Activated T-helper 9 cell treated with anti-CD3 and anti-CD28 coated beads, Interleukin-2, amount 50 U/mL, for 16 hours (primary cell): ENCODE results near the gene WRAP73.

Experiments
- DNase-seq: peaks from one replicate; pipeline ENCODE4 v3.0.0-alpha.2; 2020; ENCODE audit warnings: low read depth

WRAP73 gene

DNA sequence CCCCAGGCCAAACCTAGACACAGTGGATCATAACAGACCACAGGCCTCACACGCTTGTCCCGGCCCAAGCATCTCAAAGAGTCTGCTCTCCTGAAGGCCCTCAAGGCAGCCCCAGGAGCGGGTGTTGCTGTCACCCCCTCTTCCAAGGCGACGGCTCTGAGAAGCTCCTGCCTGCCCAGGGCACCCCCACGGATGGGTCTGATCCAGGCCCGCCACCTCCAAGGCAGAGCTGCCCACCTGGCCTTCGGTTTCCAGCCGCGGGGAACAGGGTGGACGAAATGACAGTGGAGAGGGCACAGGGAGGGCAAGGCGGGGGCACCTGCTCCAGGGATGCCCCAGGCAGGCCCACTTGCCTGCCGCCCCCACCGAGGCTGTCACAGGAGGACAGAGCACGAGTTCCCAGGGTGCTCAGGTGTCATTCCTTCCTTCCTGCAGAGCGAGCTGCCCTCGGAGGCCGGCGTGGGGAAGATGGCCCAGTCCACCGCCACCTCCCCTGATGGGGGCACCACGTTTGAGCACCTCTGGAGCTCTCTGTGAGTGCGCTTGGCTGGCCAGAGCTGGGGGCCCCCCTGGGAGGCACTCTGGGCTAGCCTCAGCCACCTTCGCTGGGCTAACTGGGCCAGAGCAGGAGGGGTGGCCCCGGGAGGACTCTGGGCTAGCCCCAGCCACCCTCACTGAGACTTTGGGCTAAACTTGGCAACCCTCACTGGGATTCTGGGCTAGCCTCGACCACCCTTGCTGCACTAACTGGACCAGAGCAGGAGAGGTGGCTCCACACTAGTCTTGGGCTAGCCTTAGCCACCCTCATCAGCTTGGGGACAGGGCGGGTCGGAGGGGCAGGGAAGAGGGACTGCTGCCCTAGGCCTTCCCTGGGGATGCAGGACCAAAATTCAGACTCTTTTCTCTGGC, 32.2 kb upstream of the WRAP73 start:
- no peak for DNase-seq

DNA sequence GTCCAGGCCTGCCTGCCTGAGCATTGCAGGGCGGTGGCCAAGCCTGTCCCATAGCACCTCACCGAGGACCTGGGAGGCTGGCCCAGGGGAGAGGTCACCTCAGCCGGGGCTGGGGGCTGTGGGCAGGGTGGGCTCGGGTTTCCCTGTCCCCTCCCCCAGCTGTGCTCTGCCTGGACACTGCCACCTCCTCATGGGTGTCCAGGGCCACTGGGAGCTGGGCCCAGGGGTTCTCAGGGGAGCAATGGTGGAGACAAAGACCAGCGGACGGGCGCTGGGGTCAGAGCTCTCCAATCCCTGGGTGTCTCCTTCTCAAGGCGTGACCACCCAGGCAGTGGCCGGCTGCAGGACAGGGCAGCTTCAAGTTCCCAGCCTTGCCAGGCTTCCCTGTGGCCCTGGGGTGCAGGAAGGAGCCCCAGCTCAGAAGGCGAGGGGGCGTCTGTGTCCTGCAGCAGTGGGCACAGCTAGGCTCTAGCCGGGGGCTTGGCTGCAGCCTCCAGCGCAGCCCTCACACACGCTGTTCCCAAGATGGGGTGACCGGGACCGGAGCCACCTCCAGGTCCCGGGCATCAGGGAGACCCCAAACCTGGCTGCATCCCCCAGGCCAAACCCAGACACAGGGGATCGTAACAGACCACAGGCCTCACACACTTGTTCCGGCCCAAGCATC, 31.5 kb upstream of the WRAP73 start:
- no peak for DNase-seq

DNA sequence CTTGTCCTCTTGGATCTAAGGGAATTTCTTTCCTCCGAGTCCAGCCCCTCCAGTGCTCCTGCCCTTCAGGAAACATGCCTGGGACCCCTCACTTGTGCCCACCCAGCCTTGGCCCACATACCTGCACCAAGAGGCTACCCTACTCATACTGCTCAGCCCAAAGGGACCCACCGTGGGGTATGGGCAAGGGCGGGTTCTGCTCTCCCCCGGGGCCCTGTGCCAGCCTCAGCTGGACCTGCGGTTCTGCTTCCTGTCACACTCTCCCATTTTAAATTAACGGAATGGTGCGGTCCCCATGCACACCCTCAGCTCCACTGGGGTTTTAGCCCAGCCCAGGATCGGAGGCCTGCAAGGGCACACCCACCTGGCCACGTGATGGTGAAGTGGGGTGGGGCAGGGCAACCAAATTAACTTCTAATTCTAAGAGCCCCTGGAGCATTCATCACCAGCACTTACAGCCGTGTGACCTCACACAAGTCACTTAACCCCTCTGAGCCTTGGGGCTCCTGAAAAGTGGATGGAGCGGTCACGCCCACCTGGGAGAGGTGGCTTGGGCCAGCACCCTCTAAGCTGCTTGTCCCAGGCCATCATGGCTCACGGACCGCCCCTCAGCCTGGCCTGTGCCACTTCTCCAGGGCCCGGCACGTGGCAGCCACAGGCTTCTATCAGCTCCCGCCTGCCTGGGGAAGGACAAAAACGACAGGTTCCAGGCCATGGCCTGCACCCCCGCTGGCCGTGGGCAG, 30.8 kb upstream of the WRAP73 start:
- DNase-seq = no peak

DNA sequence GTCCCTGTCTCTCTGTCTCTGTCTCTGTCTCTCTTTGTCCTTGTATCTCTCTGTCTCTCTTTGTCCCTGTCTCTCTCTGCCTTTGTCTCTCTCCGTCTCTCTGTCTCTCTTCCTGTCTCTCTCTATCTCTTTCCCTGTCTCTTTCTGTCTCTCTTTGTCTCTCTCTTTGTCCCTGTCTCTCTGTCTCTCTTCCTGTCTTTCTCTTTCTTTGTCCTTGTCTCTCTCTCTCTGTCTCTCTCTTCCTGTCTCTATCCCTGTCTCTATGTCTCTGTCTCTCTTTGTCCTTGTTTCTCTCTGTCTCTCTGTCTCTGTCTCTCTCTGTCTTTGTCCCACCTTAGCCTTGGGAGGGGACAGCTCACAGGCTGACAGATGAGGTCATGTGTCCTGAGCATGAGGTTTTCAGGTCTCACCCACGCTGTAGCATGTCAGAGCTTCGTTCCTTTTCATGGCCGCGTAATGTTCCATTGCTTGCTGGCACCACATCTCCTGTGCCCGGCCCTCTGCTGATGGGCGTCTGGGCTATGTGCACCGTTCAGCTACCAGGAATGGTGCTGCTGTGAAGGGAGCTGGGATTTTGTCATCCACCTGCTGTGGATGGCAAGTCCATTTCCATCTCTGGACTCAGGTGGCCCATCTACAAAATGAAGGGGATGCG, 30.0 kb upstream of the WRAP73 start:
- no peak for DNase-seq

DNA sequence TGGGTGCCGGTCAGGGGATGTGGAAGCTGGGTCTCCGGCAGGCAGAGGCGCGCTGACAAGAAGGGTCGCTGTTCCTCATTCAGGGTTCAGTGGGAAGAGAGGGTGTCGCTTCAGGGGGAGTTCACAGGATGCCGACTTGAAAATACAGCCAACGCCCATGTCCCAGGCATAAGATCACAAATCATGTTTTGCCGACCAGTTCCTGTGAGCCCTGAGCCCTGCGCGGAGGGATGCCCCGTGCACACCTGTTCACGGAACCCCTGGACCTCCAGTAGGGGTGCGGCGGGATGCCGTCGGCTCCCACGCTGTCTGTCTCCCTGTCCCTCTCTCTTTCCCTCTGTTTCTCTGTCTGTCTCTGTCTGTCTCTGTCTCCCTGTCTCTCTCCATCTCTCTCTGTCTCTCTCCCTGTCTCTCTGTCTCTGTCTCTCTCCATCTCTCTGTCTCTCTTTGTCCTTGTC, 29.2 kb upstream of the WRAP73 start:
- DNase-seq = no peak

GRCh38 chr1:3678361-3679097, 28.6 kb upstream of the WRAP73 start:
- no peak for DNase-seq

- no peak for DNase-seq
These were observed 27.6 kb upstream of the WRAP73 start for GRCh38 chr1:3677484-3677883.

GRCh38 chr1:3676581-3677470, 26.9 kb upstream of the WRAP73 start:
- DNase-seq = no peak

DNA sequence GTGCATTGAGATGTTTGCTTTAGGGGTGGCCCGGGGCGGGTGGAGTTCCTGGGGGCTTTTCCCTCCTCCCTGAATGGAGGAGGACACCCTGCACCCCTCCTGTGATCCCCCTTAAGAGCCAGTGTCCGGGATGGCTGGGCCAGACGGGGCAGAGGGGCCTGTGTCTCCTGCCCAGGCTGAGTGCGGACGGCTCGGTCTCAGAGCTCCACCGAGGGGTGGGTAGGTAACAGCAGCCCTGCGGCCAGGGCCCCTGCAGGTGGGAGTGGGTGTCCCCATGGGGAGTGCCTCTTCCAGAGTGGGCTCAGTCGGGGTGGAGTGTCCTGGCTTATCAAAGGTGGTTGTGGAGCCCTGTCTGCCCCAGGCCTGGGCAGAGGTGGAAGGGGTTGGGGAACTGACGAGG, 25.5 kb upstream of the WRAP73 start:
- no peak for DNase-seq

DNA sequence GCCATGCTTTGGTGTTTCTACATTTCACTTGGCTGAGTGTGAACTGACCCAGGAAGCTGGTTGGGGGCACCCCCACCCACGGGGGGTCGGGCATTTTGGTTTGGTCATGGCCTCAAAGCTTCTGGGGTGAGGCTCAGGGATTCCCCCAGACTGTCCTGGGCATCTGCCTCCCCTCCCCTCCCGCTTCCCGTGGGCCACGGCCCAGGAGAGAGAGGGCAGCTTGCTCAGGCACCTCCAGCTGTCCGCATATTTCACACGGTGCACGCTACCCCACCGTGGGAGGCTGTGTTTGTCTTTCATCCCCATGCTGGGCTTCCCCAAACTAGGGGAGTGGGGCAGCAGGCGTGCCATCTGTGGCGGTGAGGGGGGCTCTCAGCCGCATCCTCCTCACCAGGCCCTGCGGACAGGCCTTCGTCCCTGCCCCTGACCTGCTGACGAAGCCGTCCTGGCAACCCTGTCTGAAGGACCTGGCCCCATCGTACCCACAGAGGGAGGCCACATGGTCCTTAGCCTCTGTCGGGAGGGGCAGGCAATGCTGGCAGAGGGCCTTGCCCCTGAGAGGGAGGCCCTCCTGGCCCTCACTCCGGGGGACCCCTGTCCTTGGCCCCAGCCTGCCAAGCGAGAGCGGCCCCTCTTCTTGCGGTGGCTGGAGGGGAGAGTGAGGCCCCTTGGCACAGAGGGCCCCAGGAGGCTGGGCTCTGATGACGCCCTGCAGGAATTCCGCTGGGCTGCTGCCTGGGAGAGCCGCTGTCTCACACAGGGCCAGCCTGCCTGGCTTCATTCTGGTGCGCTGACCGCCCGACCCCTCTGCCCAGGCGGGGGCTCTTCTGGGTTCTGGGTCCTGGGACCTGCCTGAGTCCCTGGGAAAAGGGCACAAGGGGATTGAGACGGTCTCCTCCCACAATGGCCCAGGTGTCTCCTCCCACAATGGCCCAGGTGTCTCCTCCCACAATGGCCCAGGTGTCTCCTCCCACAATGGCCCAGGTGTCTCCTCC, 24.5 kb upstream of the WRAP73 start:
- DNase-seq = no peak

GRCh38 chr1:3673381-3674099, 23.6 kb upstream of the WRAP73 start:
- no peak for DNase-seq

DNA sequence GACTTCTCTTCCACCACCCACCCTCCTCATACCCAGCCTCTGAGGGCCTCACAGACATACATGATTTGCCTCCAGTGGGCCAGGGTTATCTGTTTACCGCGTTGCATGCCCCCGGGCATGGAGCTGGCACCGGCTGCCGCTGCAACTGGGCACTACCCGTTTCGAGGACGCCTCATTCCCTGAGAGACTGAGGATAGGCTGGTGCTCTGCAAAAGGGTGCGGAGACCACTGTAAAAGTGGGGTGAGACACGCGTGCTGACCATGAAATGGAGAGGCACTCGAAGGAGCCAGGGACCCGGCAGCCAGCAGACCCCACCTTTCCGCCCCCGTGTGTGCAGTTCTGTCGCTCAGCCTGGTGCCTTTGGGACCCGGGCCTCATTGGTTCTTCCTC, 23.1 kb upstream of the WRAP73 start:
- DNase-seq = no peak

DNA sequence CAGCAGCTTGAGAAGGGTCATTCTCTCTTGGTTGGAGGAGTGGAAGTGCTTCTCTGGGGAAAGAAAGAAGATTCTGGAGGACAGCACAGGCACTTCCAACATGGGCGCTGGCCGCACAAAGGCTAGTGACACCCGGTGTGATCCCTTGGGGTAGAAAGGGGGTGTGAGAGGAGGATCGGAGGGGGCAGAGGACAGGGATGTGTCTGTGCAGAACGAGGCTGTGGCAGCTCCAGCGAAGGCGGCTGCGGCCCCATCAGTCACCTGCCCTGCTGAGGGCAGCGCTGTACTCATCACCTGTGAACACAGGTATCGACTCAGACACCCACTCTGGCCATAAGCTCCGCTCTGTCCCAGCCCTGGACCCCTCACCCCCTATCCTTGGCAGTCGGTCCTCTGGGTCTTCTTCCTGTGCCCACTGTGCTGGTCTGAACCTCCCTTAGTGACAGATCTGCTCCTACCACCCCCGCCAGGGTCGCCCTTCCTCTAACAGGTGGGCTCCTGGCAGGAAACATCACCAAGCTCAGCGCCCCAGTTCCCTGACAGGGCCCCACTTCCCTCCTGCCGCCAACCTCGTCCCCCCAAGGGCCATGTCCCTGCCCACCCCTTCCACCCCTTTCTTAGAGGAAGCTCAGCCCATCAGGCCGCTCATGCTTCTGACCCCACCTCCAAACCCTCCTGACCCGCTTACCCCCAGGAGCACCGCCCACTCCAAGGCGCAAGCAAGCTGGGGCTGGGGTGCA, 22.5 kb upstream of the WRAP73 start:
- no peak for DNase-seq

GRCh38 chr1:3671371-3672180, 21.7 kb upstream of the WRAP73 start:
- no peak for DNase-seq

DNA sequence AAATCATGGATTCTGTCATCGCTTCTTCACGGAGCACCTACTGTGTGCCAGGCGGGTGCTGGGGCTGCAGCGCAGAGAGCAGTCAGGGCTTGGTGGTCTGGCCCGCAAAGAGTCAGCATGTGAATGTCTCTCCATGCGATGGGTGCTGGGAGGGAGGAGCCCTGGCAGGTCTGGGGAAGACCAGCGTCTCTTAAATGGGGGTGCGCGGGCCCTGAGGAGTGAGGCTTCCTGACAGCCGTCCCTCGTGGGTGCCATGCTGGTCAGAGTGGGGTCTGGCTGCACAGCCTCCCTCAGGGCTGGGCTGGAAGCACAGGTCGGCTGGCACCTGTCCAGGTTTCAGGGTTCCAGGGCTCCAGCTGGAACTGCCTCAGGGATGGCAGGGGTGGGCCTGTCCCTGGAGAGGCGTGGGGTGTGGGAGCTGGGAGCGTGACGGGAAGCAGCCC, 20.9 kb upstream of the WRAP73 start:
- DNase-seq = no peak

GRCh38 chr1:3669971-3670431, 20.1 kb upstream of the WRAP73 start:
- no peak for DNase-seq

GRCh38 chr1:3669421-3669821, 19.5 kb upstream of the WRAP73 start:
- no peak for DNase-seq
